T47D (cell line): ENCODE measurements around the gene TSPAN10.

Source experiments
- DNase-seq, 2 experiments: peaks; one replicate each; pipeline versions ENCODE4 v3.0.0 to v3.0.0-alpha.2; 2011 to 2012; ENCODE audit warnings: low read depth in 1 of 2, low spot score in 1 of 2
- JUND ChIP-seq: IDR thresholded peaks from 2 replicates; pipeline ENCODE4 v1.6.1; 2012; ENCODE audit warnings: low read depth
- in situ Hi-C: cut with HindIII; loops from 2 replicates; pipeline ENCODE4 v1.10.0; 2016; ENCODE audit warnings: low sequenced_read_pairs, low pct_unique_long_range_greater_than_20kb

The TSPAN10 gene

DNA sequence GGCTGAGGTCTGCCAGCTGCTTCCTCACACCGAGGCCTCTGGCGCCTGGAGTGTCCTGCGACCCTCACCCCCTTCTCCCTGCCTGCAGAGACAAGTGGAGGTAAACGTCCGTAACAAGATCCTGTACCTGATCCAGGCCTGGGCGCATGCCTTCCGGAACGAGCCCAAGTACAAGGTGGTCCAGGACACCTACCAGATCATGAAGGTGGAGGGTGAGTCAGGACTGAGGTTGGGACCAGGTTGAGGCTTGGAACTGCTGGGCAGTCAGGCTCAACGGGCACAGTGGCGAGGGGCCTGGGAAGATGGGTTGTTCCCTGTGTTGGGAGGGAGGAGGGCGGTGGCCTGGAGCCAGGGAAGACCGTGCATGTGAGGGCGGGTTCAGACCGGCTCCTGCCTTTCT is 51.6 kb downstream of the TSPAN10 start:
- peak in 1 of 2 experiments; percentile 9 for DNase-seq
- in situ Hi-C loops = no loop called here
- TF ChIP-seq JUND = no peak

DNA sequence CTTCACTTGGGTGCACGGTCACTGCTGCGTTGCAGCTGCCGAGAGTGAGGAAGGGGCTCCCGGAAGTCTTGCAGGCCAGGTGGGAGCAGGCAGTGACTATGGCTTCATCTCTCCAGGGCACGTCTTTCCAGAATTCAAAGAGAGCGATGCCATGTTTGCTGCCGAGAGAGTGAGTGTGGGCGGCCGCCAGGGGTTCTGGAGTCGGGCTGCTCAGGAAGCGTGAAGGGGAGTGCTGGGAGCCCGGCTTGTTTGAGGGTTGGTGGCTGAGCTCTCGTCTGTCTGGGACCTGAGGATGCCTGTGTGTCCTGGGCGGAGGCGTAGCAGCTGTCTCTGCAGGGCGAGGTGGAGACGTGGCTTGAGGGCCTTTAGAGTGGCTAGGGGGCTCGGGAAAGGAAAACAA is 53.1 kb downstream of the TSPAN10 start:
- DNase-seq = no peak
- TF ChIP-seq JUND = no peak
- in situ Hi-C loops = no loop called here

DNA sequence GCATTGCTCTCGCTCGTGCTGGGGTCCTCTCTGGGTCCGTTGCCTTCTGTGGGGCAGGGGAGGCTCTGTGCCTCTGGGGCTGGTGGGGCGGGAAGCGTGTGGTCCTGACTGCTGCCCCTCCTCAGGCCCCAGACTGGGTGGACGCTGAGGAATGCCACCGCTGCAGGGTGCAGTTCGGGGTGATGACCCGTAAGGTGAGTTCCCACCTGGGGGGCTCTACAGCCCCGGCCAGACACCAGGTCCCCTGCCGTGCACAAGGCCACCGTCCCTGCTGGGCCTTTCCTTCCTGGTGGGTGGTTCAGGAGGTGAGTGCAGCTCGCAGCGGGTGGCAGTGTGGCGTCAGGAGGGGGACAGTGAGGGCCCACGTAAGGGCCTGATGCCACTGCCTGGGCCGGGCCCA is 53.6 kb downstream of the TSPAN10 start:
- TF ChIP-seq JUND = no peak
- in situ Hi-C loops = no loop called here
- DNase-seq = no peak

DNA sequence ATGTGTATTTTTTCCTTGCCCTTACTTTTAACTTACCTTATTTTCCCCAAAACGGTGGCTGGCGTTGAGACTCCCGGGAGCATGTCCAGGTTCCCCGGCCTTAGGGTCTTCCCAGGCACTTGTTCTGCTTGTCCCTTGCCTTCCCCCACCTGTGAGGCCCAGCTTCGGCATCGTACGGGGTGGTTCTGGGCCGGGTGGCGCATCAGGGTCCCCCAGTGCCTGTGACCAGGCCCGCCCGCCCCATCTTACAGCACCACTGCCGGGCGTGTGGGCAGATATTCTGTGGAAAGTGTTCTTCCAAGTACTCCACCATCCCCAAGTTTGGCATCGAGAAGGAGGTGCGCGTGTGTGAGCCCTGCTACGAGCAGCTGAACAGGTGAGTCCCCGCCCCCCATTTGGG is 54.2 kb downstream of the TSPAN10 start:
- in situ Hi-C loops = no loop called here
- DNase-seq = no peak
- no peak for TF ChIP-seq JUND

DNA sequence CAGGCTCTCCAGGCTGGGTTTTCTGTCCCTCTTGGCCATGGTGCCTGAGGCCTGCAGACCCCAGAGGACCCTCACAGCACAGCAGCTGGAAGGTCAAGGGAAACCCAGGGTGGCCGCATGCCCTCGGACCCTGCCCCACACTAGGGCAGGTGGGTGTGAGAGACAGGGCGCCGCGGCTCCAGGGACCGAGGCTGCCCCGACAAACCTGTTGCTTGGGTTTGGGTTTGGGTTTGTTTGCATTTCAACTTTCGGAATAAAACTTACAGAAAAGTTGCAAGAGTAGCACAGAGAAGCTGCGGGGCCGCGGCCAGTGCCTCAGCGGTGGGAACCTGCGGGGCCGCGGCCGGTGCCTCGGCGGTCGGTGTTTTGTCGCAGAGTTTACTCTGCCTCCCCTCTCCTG is 54.6 kb downstream of the TSPAN10 start:
- in situ Hi-C loops = no loop called here
- DNase-seq = no peak
- no peak for TF ChIP-seq JUND

DNA sequence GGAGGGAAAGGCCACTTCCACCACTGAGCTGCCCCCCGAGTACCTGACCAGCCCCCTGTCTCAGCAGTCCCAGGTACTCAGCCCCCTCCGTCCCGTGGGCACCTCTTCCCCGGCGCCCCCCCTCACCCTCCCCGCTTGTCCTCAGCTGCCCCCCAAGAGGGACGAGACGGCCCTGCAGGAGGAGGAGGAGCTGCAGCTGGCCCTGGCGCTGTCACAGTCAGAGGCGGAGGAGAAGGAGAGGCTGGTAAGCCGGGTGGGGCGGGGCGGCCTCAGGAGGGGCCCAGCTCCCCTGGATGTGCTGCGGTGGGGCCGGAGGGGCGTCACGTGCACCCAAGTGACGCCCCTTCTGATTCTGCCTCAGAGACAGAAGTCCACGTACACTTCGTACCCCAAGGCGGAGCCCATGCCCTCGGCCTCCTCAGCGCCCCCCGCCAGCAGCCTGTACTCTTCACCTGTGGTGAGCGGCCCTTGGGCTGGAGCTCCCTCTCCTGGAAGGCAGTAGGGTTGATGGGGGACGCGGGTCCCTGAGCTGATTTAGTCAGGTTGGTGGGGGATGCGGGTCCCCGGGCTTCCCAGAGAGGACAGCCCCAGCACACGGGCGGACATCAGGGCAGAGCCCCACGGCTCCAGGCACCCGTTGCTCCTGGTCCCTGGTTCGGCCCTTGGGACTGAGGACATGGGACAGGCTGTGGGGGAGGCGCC is 56.7 kb downstream of the TSPAN10 start:
- in situ Hi-C loops = no loop called here
- TF ChIP-seq JUND = no peak
- no peak for DNase-seq

DNA sequence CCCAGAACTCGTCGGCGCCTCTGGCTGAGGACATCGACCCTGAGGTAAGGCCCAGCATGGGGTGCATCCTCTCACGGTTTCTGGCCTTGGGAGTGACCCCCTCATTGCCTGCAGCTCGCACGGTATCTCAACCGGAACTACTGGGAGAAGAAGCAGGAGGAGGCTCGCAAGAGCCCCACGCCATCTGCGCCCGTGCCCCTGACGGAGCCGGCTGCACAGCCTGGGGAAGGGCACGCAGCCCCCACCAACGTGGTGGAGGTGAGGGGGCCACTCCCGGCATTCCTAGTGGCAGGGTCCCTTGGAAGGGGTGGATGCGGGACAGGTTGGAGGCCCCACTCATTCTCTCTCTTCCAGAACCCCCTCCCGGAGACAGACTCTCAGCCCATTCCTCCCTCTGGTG is 57.8 kb downstream of the TSPAN10 start:
- in situ Hi-C loops = no loop called here
- TF ChIP-seq JUND = no peak
- no peak for DNase-seq

DNA sequence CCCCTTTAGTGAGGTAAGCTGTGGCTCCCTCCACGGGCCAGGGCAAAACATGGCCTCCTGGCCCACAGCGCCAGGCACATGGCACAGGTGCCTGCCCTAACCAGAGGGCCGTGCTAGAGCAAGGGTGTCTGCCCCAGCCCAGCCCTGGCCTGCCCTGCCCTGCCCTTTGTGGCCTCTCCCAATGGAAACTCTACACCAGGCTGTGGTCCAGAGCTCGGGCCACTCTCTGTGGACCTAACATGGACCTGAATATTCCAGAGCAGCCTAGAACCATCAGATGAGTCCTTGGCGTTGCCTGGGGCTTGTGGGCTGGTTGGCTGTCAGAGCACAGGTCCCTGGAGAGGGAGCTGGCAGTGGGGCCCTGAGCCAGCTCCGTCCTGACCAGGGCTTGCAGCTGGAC is 58.2 kb downstream of the TSPAN10 start:
- in situ Hi-C loops = no loop called here
- no peak for DNase-seq
- no peak for TF ChIP-seq JUND

DNA sequence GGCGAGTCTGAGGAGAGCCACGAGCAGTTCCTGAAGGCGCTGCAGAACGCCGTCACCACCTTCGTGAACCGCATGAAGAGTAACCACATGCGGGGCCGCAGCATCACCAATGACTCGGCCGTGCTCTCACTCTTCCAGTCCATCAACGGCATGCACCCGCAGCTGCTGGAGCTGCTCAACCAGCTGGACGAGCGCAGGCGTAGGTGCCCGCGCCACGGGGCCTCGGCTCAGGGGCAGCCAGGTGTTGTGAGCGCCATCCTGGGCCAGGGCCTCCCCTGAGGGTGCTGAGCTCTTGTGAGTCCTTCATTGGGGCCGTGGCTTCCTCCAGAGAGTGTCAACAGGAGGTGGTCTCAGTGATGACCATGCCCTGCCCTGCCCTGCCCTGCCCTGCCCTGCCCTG is 58.8 kb downstream of the TSPAN10 start:
- TF ChIP-seq JUND = no peak
- DNase-seq = no peak
- in situ Hi-C loops = no loop called here

DNA sequence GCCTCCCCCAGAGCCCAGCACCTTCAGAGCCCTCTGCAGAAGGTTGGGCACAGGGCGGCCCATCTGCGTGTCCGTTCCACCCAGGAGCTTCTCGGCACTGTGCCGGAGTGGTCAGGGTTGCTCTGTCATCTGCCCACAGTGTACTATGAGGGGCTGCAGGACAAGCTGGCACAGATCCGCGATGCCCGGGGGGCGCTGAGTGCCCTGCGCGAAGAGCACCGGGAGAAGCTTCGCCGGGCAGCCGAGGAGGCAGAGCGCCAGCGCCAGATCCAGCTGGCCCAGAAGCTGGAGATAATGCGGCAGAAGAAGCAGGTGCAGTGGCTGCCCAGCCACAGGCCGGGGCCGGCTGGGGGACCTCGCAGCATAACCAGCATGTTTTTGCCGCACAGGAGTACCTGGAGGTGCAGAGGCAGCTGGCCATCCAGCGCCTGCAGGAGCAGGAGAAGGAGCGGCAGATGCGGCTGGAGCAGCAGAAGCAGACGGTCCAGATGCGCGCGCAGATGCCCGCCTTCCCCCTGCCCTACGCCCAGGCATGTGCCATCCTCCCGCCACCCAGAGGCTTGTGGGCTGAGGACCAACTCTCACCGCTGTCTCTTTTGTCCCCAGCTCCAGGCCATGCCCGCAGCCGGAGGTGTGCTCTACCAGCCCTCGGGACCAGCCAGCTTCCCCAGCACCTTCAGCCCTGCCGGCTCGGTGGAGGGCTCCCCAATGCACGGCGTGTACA is 59.4 kb downstream of the TSPAN10 start:
- in situ Hi-C loops = no loop called here
- no peak for TF ChIP-seq JUND
- no peak for DNase-seq

DNA sequence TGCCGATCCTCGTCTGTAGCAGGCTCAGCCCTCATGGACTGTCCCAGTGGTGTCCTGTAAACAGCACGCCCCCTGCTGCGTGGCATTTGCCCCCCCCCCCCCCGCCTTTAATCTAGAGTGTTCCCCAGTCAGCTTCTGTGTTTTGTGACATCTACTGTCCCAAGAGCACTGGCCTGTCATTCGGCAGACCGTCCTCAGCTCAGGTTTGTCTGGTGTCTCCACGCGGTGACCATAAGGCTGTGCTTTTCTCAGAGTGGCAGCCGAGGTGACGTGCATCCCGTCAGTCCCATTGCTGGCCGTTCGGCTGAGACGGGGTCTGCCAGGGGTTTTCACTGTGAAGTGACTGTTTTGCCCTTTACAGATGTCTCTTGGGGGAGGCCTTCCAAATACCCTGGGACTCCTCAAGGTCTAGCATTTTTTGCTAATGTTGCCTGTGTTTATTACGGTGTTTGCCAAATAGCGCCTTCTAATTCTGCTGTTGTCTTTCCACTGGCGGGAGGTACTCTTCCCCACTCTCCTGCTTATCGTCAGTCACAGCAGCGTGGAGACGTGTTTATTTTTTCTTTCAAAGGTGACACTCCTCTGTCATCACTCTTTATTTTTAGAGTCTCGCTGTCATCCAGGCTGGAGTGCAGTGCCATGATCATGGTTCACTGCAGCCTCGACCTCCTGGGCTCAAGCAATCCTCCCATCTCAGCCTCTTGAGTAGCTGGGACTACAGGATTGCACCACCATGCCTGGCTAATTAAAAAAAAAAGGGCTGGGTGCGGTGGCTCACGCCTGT is 60.5 kb downstream of the TSPAN10 start:
- no peak for TF ChIP-seq JUND
- DNase-seq = no peak
- in situ Hi-C loops = no loop called here
